Right kidney (tissue), 9 donors: ENCODE results near the gene PNMA8A.
"Not testable (repeated sequence)": the region's sequence is repeated elsewhere in the genome, so short reads cannot be mapped to it uniquely, and the experiment has no call there.

ENCODE experiments used
- DNase-seq: peaks from one replicate; pipeline ENCODE4 v3.0.0-alpha.2; 2016
- long read RNA-seq, 8 donors: transcript quantifications; one replicate each; lab custom pipeline, GENCODE V29; 2026

The PNMA8A gene
- long read RNA-seq, donor 1, transcript PNMA8A-201 (3 exons, 3,689 nt), result major isoform, 9 of 9 reads
- long read RNA-seq, donor 1, partial matches to known transcripts, result 0 of 9 reads
- long read RNA-seq, donor 1, other reads (novel, unspliced or antisense), result 0 of 9 reads
- long read RNA-seq, donor 2, transcript PNMA8A-201 (3 exons, 3,689 nt), result major isoform, 6 of 12 reads
- long read RNA-seq, donor 2, partial matches to known transcripts, result 6 of 12 reads
- long read RNA-seq, donor 2, other reads (novel, unspliced or antisense), result 0 of 12 reads
- long read RNA-seq, donor 3, partial matches to known transcripts, result 0 of 4 reads
- long read RNA-seq, donor 3, other reads (novel, unspliced or antisense), result 0 of 4 reads
- long read RNA-seq, donor 4, transcript PNMA8A-201 (3 exons, 3,689 nt), result major isoform, 7 of 17 reads
- long read RNA-seq, donor 4, partial matches to known transcripts, result 9 of 17 reads
- long read RNA-seq, donor 4, other reads (novel, unspliced or antisense), result 0 of 17 reads
- long read RNA-seq, donor 5, transcript PNMA8A-201 (3 exons, 3,689 nt), result major isoform, 21 of 21 reads
- long read RNA-seq, donor 5, partial matches to known transcripts, result 0 of 21 reads
- long read RNA-seq, donor 5, other reads (novel, unspliced or antisense), result 0 of 21 reads
- long read RNA-seq, donor 6, partial matches to known transcripts, result 13 of 17 reads
- long read RNA-seq, donor 6, other reads (novel, unspliced or antisense), result 0 of 17 reads
- long read RNA-seq, donor 7, transcript PNMA8A-201 (3 exons, 3,689 nt), result major isoform, 16 of 40 reads
- long read RNA-seq, donor 7, partial matches to known transcripts, result 23 of 40 reads
- long read RNA-seq, donor 7, other reads (novel, unspliced or antisense), result 0 of 40 reads
- long read RNA-seq, donor 8, transcript PNMA8A-201 (3 exons, 3,689 nt), result major isoform, 8 of 14 reads
- long read RNA-seq, donor 8, partial matches to known transcripts, result 6 of 14 reads
- long read RNA-seq, donor 8, other reads (novel, unspliced or antisense), result 0 of 14 reads

- DNase-seq, result peak; percentile 93
These were observed at the start of gene PNMA8A for GRCh38 chr19:46471116-46471733. Gene PNMA8A, minus strand, starts transcription at chr19:46471563. Its CDS starts 528 bp downstream, at chr19:46471035.

GRCh38 chr19:46520616-46521015 is 49.3 kb upstream of the PNMA8A start:
- no peak for DNase-seq

GRCh38 chr19:46517471-46517870 is 46.1 kb upstream of the PNMA8A start:
- no peak for DNase-seq

GRCh38 chr19:46515879-46516350 is 44.6 kb upstream of the PNMA8A start:
- DNase-seq, result no peak

- no peak for DNase-seq
These were observed 43.9 kb upstream of the PNMA8A start for GRCh38 chr19:46515290-46515609.

- no peak for DNase-seq
These were observed 43.4 kb upstream of the PNMA8A start for GRCh38 chr19:46514589-46515289.

GRCh38 chr19:46513461-46514236 is 42.3 kb upstream of the PNMA8A start:
- DNase-seq, result peak; percentile 64

GRCh38 chr19:46511237-46511636 is 39.9 kb upstream of the PNMA8A start:
- DNase-seq, result no peak

GRCh38 chr19:46508206-46508605 is 36.8 kb upstream of the PNMA8A start:
- no peak for DNase-seq

- DNase-seq, result no peak
These were observed 32.6 kb upstream of the PNMA8A start for GRCh38 chr19:46503848-46504453.

GRCh38 chr19:46502891-46503290 is 31.5 kb upstream of the PNMA8A start:
- DNase-seq, result no peak

- no peak for DNase-seq
These were observed 28.3 kb upstream of the PNMA8A start for GRCh38 chr19:46499692-46500091.

- DNase-seq, result no peak
These were observed 26.4 kb upstream of the PNMA8A start for GRCh38 chr19:46497773-46498172.

GRCh38 chr19:46496886-46497285 is 25.5 kb upstream of the PNMA8A start:
- DNase-seq, result not testable (repeated sequence)

GRCh38 chr19:46496304-46496703 is 24.9 kb upstream of the PNMA8A start:
- no peak for DNase-seq

GRCh38 chr19:46495786-46496099 is 24.4 kb upstream of the PNMA8A start, which contains the start of gene PNMA8B:
Gene PNMA8B, minus strand, starts transcription at chr19:46495867. Its CDS starts 402 bp downstream, at chr19:46495465.
- peak; percentile 88 for DNase-seq

- no peak for DNase-seq
These were observed 23.8 kb upstream of the PNMA8A start for GRCh38 chr19:46494941-46495785.

- DNase-seq, result no peak
These were observed 23.0 kb upstream of the PNMA8A start for GRCh38 chr19:46494146-46494940.
